ENCODE results near the gene RNF151.
"Not testable (repeated sequence)": the region's sequence is repeated elsewhere in the genome, so short reads cannot be mapped to it uniquely, and the experiment has no call there.

The RNF151 gene

DNA sequence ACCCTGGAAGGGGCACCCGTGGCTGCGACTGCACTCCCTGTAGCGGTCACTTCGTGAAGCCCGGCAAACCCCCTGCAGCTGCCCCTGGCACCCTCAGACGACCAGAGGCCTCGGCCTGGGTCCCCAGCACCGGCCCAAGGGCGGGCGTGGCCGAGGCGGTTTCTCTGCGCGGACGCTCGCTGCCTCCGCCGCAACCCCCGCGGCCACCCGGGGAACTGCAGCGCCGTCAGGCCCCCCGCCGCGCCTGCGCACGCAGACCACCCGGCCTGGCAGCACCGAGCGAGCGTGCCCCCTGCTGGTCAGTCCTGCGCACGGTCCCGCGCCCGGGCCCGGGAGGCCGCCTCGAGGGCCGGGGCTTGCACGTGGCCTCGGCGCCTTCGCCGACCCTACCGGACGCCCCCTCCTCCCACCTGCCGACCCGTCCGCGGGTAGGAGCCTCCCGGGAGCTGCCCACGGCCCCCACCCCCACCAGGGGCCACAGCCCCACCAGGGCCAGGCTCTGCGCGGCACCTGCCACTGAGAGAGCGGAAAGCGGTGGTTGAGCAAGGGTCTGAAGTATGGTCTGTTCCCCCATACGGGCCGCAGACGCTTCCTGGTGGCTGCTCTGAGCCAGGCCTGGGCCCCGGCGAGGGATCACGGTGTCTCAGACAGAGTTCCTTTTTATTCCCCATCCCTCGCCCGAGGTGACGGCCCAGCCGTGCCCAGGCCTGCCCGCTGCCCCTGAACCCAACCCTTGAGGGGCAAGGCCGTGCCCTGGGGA lies 36.9 kb upstream of the RNF151 start:
- Mint-ChIP-seq H3K4me3 (peak overlapping the region; percentile 73 to 82), H3K4me1 (peaks cover 2 to 5% of the 10 kb centered on the region in 2 donors), H3K27me3 (peaks cover 9 to 13% of the 10 kb centered on the region in 2 donors), H3K9me3 (no peaks in the 10 kb centered on the region), H3K36me3 (no peaks in the 10 kb centered on the region), H3K27ac (peak overlapping the region; percentile 20)
- ATAC-seq (replicated peaks) (peak; percentile 94 to 95), DNase-seq (peak; percentile 92)

GRCh38 chr16:1930338-1930720 lies 36.3 kb upstream of the RNF151 start:
- ATAC-seq (replicated peaks) = no peak
- no peak for DNase-seq
- peaks cover 2 to 5% of the 10 kb centered on the region in 2 donors for H3K4me1 Mint-ChIP-seq
- H3K9me3 Mint-ChIP-seq = no peaks in the 10 kb centered on the region
- peak overlapping the region; percentile 71 for H3K27ac Mint-ChIP-seq
- no peak overlapping the region for H3K4me3 Mint-ChIP-seq
- no peaks in the 10 kb centered on the region for H3K36me3 Mint-ChIP-seq
- peaks cover 3 to 8% of the 10 kb centered on the region in 2 donors for H3K27me3 Mint-ChIP-seq

- Mint-ChIP-seq H3K27ac (no peak overlapping the region), H3K4me3 (no peak overlapping the region), H3K27me3 (no peaks in the 10 kb centered on the region), H3K9me3 (no peaks in the 10 kb centered on the region), H3K4me1 (peaks cover 2 to 5% of the 10 kb centered on the region in 2 donors), H3K36me3 (peaks cover 5 to 7% of the 10 kb centered on the region in 2 donors)
- no peak for ATAC-seq (replicated peaks)
- DNase-seq = no peak
Observed at GRCh38 chr16:1932050-1933028, 34.3 kb upstream of the RNF151 start.

DNA sequence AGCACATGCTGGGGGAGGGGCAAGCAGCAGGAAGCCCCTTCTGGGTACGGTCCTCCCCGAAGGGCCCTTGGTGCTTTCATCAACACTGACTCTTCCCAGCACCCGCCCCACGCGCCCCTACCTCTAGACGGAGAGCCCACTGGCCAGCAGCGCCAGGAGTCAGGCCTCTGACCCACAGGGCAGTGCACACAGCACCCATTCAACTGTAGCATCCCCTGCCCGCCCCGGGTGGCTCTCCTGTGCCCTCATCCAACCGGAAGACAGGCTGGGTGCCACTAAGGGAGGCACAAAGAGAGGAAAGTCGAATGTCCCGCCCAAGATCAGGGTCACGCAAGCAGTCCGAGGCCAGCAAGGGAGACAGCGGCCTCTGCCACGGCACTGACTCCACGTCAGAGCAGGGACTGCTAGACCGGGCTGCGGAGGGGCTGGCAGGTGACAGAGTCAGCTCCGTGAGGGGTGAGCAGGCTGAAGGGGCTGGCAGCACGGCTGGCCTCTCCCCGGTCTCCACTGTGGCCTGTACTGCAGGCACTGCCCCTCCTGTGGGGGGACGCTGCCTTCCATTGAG lies 33.5 kb upstream of the RNF151 start:
- Mint-ChIP-seq H3K4me1 (peaks cover 2 to 5% of the 10 kb centered on the region in 2 donors), H3K9me3 (no peaks in the 10 kb centered on the region), H3K36me3 (peaks cover 9 to 11% of the 10 kb centered on the region in 2 donors), H3K27me3 (no peaks in the 10 kb centered on the region), H3K4me3 (no peak overlapping the region), H3K27ac (no peak overlapping the region)
- ATAC-seq (replicated peaks) (no peak), DNase-seq (no peak)

GRCh38 chr16:1936945-1937479 lies 29.6 kb upstream of the RNF151 start:
- no peak for DNase-seq
- no peak overlapping the region for H3K4me3 Mint-ChIP-seq
- ATAC-seq (replicated peaks) = no peak
- peaks cover 6 to 17% of the 10 kb centered on the region in 2 donors for H3K4me1 Mint-ChIP-seq
- no peaks in the 10 kb centered on the region for H3K9me3 Mint-ChIP-seq
- H3K27me3 Mint-ChIP-seq = no peaks in the 10 kb centered on the region
- H3K36me3 Mint-ChIP-seq = peaks cover 25 to 29% of the 10 kb centered on the region in 2 donors
- peak overlapping the region; percentile 34 for H3K27ac Mint-ChIP-seq

DNA sequence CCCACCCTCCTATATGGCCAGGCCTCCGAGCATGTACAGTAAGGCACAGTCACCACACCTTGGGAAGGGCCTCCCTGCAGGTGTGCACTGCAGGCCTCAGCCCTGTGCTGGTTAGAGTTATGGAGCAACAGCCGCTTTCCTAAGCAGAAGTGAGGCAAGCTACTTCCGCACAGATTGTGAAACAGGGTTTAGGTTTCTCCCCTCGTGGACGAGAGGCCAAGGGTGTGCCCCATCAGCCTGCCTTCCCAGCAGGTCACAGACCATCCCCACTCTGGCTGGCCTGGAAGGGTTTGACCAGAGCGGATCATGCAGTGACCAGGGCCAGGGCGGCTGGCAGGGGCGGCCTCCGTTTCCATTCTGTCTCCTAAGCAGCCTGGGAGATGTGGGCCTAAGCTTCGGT lies 28.3 kb upstream of the RNF151 start:
- no peak for DNase-seq
- Mint-ChIP-seq H3K27ac (peak overlapping the region; percentile 25), H3K9me3 (no peaks in the 10 kb centered on the region), H3K36me3 (peaks cover 25 to 29% of the 10 kb centered on the region in 2 donors), H3K27me3 (no peaks in the 10 kb centered on the region), H3K4me3 (no peak overlapping the region), H3K4me1 (peaks cover 12 to 28% of the 10 kb centered on the region in 2 donors)
- ATAC-seq (replicated peaks) = no peak

- no peak overlapping the region for H3K27ac Mint-ChIP-seq
- H3K4me3 Mint-ChIP-seq = no peak overlapping the region
- DNase-seq (no peak), ATAC-seq (replicated peaks) (no peak)
- no peaks in the 10 kb centered on the region for H3K27me3 Mint-ChIP-seq
- peaks cover 25 to 29% of the 10 kb centered on the region in 2 donors for H3K36me3 Mint-ChIP-seq
- peaks cover 12 to 28% of the 10 kb centered on the region in 2 donors for H3K4me1 Mint-ChIP-seq
- no peaks in the 10 kb centered on the region for H3K9me3 Mint-ChIP-seq
Observed at GRCh38 chr16:1938910-1939309, 27.7 kb upstream of the RNF151 start.

DNA sequence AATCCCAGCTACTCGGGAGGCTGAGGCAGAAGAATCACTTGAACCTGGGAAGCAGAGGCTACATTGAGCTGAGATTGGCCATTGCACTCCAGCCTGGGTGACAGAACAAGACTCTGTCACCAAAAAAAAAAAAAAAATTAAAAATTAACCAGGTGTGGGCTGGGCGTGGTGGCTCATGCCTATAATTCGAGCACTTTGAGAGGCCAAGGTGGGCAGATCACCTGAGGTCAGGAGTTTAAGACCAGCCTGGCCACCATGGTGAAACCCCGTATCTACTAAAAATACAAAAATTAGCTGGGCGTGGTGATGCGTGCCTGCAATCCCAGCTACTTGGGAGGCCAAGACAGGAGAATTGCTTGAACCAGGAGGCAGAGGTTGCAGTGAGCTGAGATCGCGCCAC lies 26.8 kb upstream of the RNF151 start:
- not testable (repeated sequence) for H3K4me3 Mint-ChIP-seq; H3K27ac Mint-ChIP-seq; H3K27me3 Mint-ChIP-seq; H3K9me3 Mint-ChIP-seq; ATAC-seq (replicated peaks); DNase-seq
- Mint-ChIP-seq H3K4me1 (peaks cover 12 to 28% of the 10 kb centered on the region in 2 donors), H3K36me3 (peaks cover 25 to 29% of the 10 kb centered on the region in 2 donors)

- no peak for DNase-seq
- no peak for ATAC-seq (replicated peaks)
- no peak overlapping the region for H3K27ac Mint-ChIP-seq
- no peaks in the 10 kb centered on the region for H3K27me3 Mint-ChIP-seq
- peaks cover 12 to 28% of the 10 kb centered on the region in 2 donors for H3K4me1 Mint-ChIP-seq
- no peaks in the 10 kb centered on the region for H3K9me3 Mint-ChIP-seq
- no peak overlapping the region for H3K4me3 Mint-ChIP-seq
- H3K36me3 Mint-ChIP-seq = peaks cover 25 to 29% of the 10 kb centered on the region in 2 donors
Observed at GRCh38 chr16:1940273-1941161, 26.1 kb upstream of the RNF151 start.

- DNase-seq (no peak), ATAC-seq (replicated peaks) (no peak)
- Mint-ChIP-seq H3K4me1 (peaks cover 12 to 28% of the 10 kb centered on the region in 2 donors), H3K36me3 (peaks cover 25 to 29% of the 10 kb centered on the region in 2 donors), H3K27ac (peak overlapping the region; percentile 37), H3K4me3 (peak overlapping the region; percentile 93 to 98), H3K27me3 (no peaks in the 10 kb centered on the region), H3K9me3 (no peaks in the 10 kb centered on the region)
Observed at GRCh38 chr16:1941162-1942046, 25.3 kb upstream of the RNF151 start.

DNA sequence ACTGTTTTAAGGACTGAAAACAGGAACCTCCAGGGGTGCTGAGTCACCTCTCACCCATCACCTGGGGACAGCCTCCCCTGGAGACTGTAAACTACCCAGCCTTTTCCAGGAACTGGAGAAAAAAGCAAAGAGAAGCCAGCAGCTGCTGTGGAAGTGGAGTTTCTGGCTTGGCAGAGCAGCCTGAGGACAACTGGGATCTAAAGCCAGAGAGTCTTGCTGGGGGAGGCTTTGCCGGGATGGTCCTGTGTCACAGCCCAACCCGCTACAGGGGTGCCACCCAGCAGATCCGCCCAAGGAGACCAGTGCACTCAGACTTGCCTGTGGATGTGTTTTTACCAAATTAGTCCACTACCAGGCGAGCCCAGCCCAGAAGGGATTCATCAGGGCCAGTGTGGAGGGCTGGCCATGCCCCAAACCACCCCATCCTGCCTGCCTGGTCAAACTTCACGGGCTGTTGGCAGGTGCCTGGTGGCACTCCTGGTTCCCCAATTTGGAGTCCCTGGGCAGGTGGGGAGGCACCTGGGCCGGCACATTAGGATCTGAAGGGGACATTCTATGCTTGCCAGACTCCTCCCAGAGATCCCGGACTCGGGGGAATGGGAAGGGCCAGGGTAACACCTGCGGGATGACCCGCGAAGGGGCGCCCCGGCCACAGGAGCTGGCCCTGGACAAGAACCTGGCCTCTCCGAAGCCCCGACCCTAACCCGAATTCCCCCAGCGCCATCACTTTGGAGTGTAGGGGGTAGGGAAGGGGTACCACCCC lies 24.4 kb upstream of the RNF151 start:
- ATAC-seq (replicated peaks) (peak; percentile 33 to 50), DNase-seq (peak; percentile 32)
- Mint-ChIP-seq H3K9me3 (no peaks in the 10 kb centered on the region), H3K4me3 (peak overlapping the region; percentile 93 to 98), H3K36me3 (peaks cover 20 to 23% of the 10 kb centered on the region in 2 donors), H3K27me3 (no peaks in the 10 kb centered on the region), H3K4me1 (peaks cover 12 to 28% of the 10 kb centered on the region in 2 donors), H3K27ac (peak overlapping the region; percentile 37)

All from stimulated activated naive B cell treated with anti-CD40 and anti-IgM and Interleukin-4, amounts not matched to agents 10 μg/mL and 1 μg/mL and 100 μg/mL, for 72 hours (primary cell).